AML-193 (cell line): ENCODE measurements around the gene UTF1.

Experiments
- DNase-seq, 2 experiments: peaks; one replicate each; lab custom pipeline; 2025; lab: John Stamatoyannopoulos, UW

UTF1 gene

DNA sequence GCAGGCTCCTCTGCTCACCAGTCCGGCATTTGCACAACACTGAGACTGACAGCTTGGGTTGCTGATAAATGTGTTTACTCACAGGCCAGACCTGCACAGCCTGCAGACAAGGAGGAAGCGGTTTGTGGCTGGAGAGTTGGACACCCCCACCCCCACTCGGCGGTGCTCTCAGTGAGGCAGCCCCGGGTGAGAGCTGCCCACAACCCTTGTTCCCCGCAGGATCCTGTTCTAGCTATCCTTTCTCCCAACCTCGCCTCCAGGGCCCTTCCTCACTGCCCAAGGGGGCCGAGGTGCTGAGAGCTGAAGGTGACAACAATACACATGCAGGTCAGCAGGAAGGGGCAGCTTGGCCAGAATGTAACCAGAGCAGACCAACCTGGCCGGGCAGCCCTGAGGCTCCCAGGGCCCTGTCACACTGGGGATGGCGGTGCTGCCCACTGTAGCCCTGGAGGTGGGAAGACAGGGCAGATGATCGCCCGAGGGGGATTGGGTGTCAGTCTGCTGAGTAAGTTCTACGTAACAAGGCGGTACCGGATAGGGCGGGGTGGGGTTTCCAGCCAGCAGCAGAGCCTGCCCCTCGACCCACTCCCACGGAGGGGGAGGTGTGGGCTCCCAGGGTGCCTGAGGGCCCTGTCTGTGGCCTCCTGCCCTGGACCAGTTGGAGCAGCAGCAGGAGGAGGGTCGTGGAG lies 48.7 kb downstream of the UTF1 start:
- peak; percentile 71 to 80 for DNase-seq

DNA sequence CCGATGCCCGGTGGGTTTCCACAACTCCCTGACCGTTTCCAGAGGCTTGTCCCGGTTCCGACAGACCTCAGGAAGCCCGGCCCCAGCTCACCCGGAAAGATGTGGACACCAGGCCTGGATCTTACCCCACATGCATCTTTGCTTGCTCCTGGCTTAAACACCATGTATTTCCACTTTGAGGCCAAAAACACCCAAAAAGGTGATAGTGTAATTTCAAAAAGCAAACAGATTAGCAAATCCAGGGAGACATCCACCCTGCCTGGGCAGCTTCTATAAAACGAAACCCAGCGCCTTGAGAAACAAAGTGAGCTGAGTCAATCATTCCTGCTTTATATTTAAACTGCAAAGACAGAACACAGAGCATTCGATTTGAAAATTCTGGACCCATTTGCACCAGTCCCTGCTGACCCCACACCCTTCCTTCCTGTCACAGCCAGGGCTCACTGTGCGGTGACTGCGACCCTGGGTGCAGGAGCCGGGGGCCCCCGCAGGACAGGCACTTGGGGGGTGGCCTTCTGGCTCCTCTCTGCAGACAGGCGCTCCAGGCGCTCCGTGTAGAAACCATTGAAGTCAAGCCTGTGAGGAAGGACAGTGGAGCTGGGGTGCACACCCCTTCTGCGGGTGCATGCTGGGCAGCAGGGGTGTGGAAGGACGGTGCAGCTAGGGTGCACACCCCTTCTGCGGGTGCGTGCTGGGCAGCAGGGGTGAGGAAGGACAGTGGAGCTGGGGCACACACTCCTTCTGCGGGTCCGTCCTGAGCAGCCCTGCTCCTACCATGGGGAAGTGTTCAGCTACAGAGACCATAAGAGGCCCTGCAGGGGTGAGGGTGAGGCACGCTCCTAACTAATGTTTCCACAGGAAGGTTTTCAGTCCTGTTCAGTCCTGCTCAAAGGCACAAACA lies 49.6 kb downstream of the UTF1 start:
- DNase-seq, result no peak

DNA sequence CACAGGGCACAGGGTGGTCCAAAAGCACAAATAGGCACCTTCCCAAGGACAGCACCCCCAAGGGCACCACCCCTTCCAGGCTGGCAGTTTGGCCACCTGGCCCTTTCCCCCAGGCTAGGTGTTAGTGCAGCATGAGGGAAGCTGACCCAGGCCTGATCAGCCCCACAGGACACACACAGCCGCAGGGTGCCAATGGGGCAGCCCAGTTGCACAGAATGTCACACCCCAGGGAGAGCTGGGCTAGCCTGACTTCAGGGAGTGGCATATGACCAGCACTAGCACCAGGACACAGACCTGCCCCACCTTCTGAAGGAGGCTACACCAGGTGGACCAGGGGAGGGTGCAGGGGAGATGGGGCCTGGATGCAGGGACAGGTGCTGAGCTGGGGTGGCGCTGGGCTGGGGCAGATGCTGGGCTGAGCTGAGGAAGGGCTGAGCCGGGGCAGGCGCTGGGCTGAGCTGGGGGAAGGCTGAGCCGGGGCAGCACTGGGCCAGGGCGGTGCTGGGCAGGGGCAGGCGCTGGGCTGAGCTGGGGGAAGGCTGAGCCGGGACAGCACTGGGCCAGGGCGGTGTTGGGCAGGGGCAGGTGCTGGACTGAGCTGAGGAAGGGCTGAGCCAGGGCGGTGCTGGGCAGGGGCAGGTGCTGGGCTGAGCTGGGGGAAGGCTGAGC lies 50.5 kb downstream of the UTF1 start:
- DNase-seq, result no peak

DNA sequence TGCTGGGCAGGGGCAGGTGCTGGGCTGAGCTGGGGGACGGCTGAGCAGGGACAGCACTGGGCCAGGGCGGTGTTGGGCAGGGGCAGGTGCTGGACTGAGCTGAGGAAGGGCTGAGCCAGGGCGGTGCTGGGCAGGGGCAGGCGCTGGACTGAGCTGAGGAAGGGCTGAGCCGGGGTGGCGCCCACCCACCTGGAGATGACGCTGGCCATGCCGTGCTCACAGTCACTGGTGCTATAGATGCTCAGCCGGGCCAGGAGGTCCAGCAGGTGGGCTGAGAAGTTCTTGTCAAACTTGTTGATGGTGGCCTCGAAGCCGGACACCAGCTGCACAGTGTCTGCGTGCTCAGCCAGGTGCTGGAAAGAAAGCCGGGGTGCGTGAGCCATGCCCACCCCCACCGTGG lies 51.1 kb downstream of the UTF1 start:
- DNase-seq, result no peak
